Mucosa of stomach (tissue), 1 donor: Measurements from ENCODE around the gene FBRS.

Experiments used
- H3K27me3 ChIP-seq: one replicate; pipeline ENCODE4 v1.7.0; 2013; ENCODE audit warnings: mild to moderate bottlenecking, low read length; ENCODE audit not compliant: control insufficient read depth, insufficient read depth
- H3K36me3 ChIP-seq: one replicate; pipeline ENCODE4 v1.7.0; 2013; ENCODE audit warnings: low read length; ENCODE audit not compliant: control insufficient read depth, insufficient read depth
- H3K4me1 ChIP-seq: one replicate; pipeline ENCODE4 v1.7.0; 2013; ENCODE audit warnings: mild to moderate bottlenecking, low read length; ENCODE audit not compliant: control insufficient read depth, insufficient read depth
- H3K4me3 ChIP-seq: one replicate; pipeline ENCODE4 v1.7.0; 2013; ENCODE audit warnings: low read length
- H3K9ac ChIP-seq: one replicate; pipeline ENCODE4 v1.7.0; 2013; ENCODE audit warnings: mild to moderate bottlenecking, low read length, moderate library complexity
- H3K9me3 ChIP-seq: one replicate; pipeline ENCODE4 v1.7.0; 2013; ENCODE audit warnings: mild to moderate bottlenecking, low read length, moderate library complexity; ENCODE audit not compliant: control insufficient read depth
- donor health status: Pancreatic carcinoma.

Gene FBRS

GRCh38 chr16:30660424-30661261 lies 2.4 kb downstream of the FBRS start:
- Histone ChIP-seq H3K9me3 (no peaks in the 10 kb centered on the region), H3K9ac (peak overlapping the region; percentile 99), H3K4me1 (peaks cover 26% of the 10 kb centered on the region), H3K36me3 (peaks cover 11% of the 10 kb centered on the region), H3K27me3 (no peaks in the 10 kb centered on the region), H3K4me3 (peak overlapping the region; percentile 77)

DNA sequence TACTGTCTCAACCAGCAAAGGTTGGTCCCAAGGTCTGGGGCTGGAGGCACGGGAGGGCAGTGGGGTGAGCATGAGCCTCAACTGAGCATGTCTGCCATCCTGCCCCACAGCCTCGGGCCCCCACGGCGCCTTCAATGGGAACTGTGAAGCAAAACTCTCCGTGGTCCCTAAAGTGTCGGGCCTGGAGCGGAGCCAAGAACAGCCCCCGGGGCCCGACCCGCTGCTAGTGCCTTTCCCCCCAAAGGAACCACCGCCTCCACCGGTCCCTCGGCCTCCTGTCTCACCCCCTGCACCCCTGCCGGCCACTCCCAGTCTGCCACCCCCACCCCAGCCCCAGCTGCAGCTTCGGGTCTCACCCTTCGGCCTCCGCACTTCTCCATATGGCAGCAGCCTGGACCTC lies 4.2 kb downstream of the FBRS start:
- H3K4me3 ChIP-seq = no peak overlapping the region
- H3K27me3 ChIP-seq = no peaks in the 10 kb centered on the region
- no peak overlapping the region for H3K9ac ChIP-seq
- H3K4me1 ChIP-seq = peaks cover 17% of the 10 kb centered on the region
- no peaks in the 10 kb centered on the region for H3K9me3 ChIP-seq
- H3K36me3 ChIP-seq = peaks cover 17% of the 10 kb centered on the region

DNA sequence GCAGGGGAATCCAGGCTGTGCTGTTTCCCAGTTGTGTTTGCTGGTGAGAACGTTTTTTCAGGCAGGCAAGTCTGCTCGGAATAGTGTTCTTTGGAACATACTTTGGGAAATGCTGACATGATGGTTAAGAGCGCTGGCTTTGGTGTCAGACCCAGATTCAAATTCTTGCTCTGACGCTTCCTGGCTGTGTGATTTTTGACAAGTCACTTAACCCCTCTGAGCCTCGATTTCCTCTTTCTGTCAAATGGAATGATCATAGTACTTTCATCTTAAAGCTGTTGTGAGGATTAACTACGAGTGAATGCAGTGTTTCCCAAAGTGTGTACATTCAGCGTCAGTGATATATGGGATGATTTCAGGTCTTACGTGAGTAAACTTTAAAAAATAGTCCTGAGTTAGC lies 4.8 kb downstream of the FBRS start:
- no peaks in the 10 kb centered on the region for H3K9me3 ChIP-seq
- no peak overlapping the region for H3K9ac ChIP-seq
- peaks cover 22% of the 10 kb centered on the region for H3K36me3 ChIP-seq
- H3K4me1 ChIP-seq = peaks cover 15% of the 10 kb centered on the region
- no peak overlapping the region for H3K4me3 ChIP-seq
- no peaks in the 10 kb centered on the region for H3K27me3 ChIP-seq

DNA sequence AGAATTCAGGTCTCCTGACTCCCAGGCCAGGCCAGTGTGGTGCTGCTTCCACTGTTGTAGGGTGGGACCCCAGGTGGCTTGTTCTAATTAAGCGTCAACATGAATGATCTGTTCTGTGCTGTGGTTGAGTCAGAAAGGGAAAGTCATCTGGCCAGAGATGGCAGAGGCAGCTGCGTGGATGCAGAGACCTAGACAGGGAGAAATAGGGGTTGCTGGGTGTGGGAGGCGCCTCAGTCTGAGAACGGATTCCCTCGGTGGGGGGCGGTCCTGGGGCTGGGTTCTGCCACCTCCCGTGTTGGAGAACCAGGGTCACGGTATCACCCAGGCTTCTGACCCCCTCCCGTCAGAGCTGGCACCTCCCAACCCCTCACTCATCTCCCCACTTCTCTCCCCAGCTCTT lies 5.6 kb downstream of the FBRS start:
- Histone ChIP-seq H3K9me3 (no peaks in the 10 kb centered on the region), H3K4me1 (peaks cover 15% of the 10 kb centered on the region), H3K4me3 (no peak overlapping the region), H3K9ac (no peak overlapping the region), H3K36me3 (peaks cover 22% of the 10 kb centered on the region), H3K27me3 (no peaks in the 10 kb centered on the region)

- no peak overlapping the region for H3K9ac ChIP-seq
- peaks cover 22% of the 10 kb centered on the region for H3K36me3 ChIP-seq
- H3K4me3 ChIP-seq = no peak overlapping the region
- H3K4me1 ChIP-seq = peaks cover 15% of the 10 kb centered on the region
- H3K27me3 ChIP-seq = no peaks in the 10 kb centered on the region
- no peaks in the 10 kb centered on the region for H3K9me3 ChIP-seq
Measured at GRCh38 chr16:30664616-30665109, 6.4 kb downstream of the FBRS start.

DNA sequence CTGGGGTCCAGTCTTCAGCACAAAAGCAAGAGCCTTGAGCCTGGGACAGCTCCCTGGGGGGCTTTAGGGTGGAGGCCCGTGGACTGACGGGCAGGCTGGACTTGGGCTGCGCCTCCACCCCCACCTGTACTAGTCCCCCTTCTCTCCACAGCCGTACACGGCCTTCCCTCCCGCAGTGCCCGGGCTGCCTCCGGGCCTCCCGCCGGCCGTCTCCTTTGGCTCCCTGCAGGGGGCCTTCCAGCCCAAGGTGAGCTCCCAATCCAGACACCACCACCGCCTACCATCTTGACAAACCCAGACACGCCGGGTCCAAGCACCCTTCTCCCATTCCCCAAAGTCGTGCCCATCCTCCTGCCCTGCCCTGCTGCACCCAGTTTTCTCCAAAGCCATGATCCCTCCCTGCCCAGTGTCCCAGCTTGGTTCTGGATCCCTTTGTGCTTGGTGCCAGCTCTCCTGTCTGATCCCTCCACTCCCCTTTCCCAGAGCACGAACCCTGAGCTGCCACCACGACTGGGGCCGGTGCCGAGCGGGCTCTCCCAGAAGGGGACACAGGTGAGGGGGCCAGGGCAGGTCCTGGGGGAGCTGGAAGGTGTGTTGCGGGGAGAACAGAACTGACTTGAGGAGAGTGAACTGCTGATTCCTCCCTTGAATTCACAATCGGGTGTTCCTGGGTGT lies 7.1 kb downstream of the FBRS start:
- H3K9ac ChIP-seq = no peak overlapping the region
- H3K27me3 ChIP-seq = no peaks in the 10 kb centered on the region
- no peak overlapping the region for H3K4me3 ChIP-seq
- no peaks in the 10 kb centered on the region for H3K9me3 ChIP-seq
- H3K36me3 ChIP-seq = peaks cover 22% of the 10 kb centered on the region
- peaks cover 11% of the 10 kb centered on the region for H3K4me1 ChIP-seq

DNA sequence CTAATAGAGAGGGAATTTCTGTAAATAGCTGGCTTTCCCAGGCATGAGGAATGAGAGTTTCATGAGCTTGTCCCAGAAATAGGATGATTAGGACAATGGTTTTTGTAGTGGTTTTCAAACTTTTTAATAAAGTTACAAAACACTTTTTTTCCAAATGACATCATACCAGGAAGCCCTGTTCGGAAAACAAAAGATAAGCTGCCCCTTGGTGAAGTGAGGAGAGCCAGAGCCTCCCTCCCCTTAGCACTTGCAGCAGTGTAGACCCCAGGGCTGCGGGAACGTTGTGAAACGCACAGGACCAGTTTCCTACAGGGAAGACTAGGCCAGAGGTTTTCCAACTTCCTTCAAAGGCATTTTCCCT lies 7.6 kb downstream of the FBRS start:
- H3K9me3 ChIP-seq = no peaks in the 10 kb centered on the region
- no peaks in the 10 kb centered on the region for H3K27me3 ChIP-seq
- H3K36me3 ChIP-seq = peaks cover 22% of the 10 kb centered on the region
- H3K9ac ChIP-seq = no peak overlapping the region
- H3K4me3 ChIP-seq = no peak overlapping the region
- peaks cover 6% of the 10 kb centered on the region for H3K4me1 ChIP-seq

GRCh38 chr16:30666681-30667080 lies 8.4 kb downstream of the FBRS start:
- Histone ChIP-seq H3K9ac (no peak overlapping the region), H3K4me1 (no peaks in the 10 kb centered on the region), H3K27me3 (no peaks in the 10 kb centered on the region), H3K9me3 (no peaks in the 10 kb centered on the region), H3K36me3 (peaks cover 22% of the 10 kb centered on the region), H3K4me3 (no peak overlapping the region)

DNA sequence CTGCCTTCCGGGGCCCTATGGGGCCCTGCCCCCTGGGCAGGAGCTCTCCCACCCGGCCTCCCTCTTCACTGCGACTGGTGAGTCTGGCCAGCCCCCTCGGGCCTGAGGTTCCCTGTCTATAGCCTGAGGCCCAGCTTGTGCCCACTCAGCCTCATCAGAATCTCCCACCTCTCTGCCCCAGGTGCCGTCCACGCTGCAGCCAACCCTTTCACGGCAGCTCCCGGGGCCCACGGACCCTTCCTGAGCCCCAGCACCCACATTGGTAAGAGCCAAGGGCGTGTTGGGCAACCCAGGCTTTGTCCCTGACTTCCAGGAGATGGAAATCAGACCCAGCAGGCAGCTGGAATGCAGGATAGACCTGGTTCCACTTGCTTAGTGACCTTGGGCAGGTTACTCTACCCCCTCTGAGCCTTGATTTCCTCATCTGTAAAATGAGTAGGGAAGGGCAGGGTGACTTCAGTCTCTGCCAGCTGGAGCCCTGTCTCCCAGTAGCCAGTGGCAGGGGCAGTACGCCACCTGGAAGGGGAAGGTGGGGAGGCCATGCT lies 9.2 kb downstream of the FBRS start:
- Histone ChIP-seq H3K4me3 (no peak overlapping the region), H3K36me3 (peaks cover 19% of the 10 kb centered on the region), H3K27me3 (no peaks in the 10 kb centered on the region), H3K9me3 (no peaks in the 10 kb centered on the region), H3K4me1 (no peaks in the 10 kb centered on the region), H3K9ac (no peak overlapping the region)

GRCh38 chr16:30668393-30668792 lies 10.2 kb downstream of the FBRS start:
- Histone ChIP-seq H3K9ac (no peak overlapping the region), H3K4me3 (no peak overlapping the region), H3K36me3 (peaks cover 19% of the 10 kb centered on the region)

GRCh38 chr16:30669026-30669902 lies 11.0 kb downstream of the FBRS start:
- Histone ChIP-seq H3K4me1 (no peaks in the 10 kb centered on the region), H3K9me3 (no peaks in the 10 kb centered on the region), H3K27me3 (no peaks in the 10 kb centered on the region), H3K9ac (no peak overlapping the region), H3K36me3 (peaks cover 19% of the 10 kb centered on the region), H3K4me3 (no peak overlapping the region)

More at GRCh38 chr16:30668393-30668792, 10.2 kb downstream of the FBRS start:
- no peaks in the 10 kb centered on the region for H3K4me1 ChIP-seq
- no peaks in the 10 kb centered on the region for H3K9me3 ChIP-seq
- H3K27me3 ChIP-seq = no peaks in the 10 kb centered on the region
